ENCODE data around the gene NONO.
"Not testable (repeated sequence)": the region's sequence is repeated elsewhere in the genome, so short reads cannot be mapped to it uniquely, and the experiment has no call there.

The NONO gene

GRCh38 chrX:71256051-71256450, 27.4 kb upstream of the NONO start:
- no peaks in the 10 kb centered on the region for H3K9me3 Mint-ChIP-seq
- H3K4me1 Mint-ChIP-seq (ENCODE audit: low read depth in 2 of 2), result peaks cover 10 to 15% of the 10 kb centered on the region in 2 donors
- peak overlapping the region; percentile 77 to 91 for H3K4me3 Mint-ChIP-seq
- peaks cover 20% of the 10 kb centered on the region for H3K36me3 Mint-ChIP-seq (ENCODE audit: insufficient read depth)
- H3K27me3 Mint-ChIP-seq, result no peaks in the 10 kb centered on the region
- H3K27ac Mint-ChIP-seq, result peak overlapping the region; percentile 93 to 94
- DNase-seq, result no peak
- no peak for ATAC-seq (replicated peaks)

DNA sequence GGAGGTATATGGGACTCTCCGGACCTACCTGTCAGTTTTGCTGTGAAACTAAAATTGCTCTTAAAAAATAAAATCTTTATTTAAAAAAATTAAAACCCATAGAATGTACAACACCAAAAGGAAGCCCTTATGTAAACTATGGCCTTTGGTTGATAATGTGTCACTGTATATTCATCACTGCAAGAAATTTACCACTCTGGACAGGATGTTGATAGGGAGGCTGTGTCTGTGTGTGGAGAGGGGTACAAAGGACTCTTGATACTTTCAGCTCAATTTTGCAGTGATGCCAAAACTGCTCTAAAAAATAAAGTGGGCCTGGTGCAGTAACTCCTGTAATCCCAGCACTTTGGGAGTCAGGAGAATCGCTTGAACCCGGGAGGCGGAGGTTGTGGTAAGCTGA, 26.6 kb upstream of the NONO start:
- Mint-ChIP-seq H3K4me1 (ENCODE audit: low read depth in 2 of 2) (peaks cover 10 to 15% of the 10 kb centered on the region in 2 donors), H3K4me3 (no peak overlapping the region), H3K27ac (no peak overlapping the region), H3K9me3 (no peaks in the 10 kb centered on the region), H3K27me3 (no peaks in the 10 kb centered on the region), H3K36me3 (ENCODE audit: insufficient read depth) (peaks cover 20% of the 10 kb centered on the region)
- DNase-seq (no peak), ATAC-seq (replicated peaks) (no peak)

DNA sequence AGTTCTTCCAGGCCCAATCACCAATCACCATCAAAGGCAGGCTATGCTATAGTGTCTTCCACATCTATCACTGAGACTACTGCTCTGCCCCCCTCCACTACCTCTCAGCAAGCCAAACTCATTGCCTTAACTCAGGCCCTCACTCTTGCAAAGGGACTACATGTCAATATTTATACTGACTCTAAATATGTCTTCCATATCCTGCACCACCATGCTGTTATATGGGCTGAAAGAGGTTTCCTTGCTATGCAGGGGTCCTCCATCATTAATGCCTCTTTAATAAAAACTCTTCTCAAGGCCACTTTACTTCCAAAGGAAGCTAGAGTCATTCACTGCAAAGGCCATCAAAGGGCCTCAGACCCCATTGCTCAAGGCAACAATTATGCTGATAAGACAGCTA, 14.8 kb upstream of the NONO start:
- H3K36me3 Mint-ChIP-seq (ENCODE audit: insufficient read depth); H3K4me3 Mint-ChIP-seq; H3K27me3 Mint-ChIP-seq; H3K9me3 Mint-ChIP-seq; H3K4me1 Mint-ChIP-seq (ENCODE audit: low read depth in 2 of 2); H3K27ac Mint-ChIP-seq; DNase-seq; ATAC-seq (replicated peaks): not testable (repeated sequence)

- H3K27ac Mint-ChIP-seq, result no peak overlapping the region
- no peak for DNase-seq
- no peaks in the 10 kb centered on the region for H3K4me1 Mint-ChIP-seq (ENCODE audit: low read depth in 2 of 2)
- no peak overlapping the region for H3K4me3 Mint-ChIP-seq
- H3K36me3 Mint-ChIP-seq (ENCODE audit: insufficient read depth), result no peaks in the 10 kb centered on the region
- H3K27me3 Mint-ChIP-seq, result no peaks in the 10 kb centered on the region
- ATAC-seq (replicated peaks), result no peak
- H3K9me3 Mint-ChIP-seq, result no peaks in the 10 kb centered on the region
Observed at GRCh38 chrX:71269801-71270395, 13.5 kb upstream of the NONO start.

- not testable (repeated sequence) for ATAC-seq (replicated peaks); H3K9me3 Mint-ChIP-seq; H3K36me3 Mint-ChIP-seq (ENCODE audit: insufficient read depth); H3K4me1 Mint-ChIP-seq (ENCODE audit: low read depth in 2 of 2); H3K27me3 Mint-ChIP-seq; H3K4me3 Mint-ChIP-seq; DNase-seq
- peak overlapping the region in 1 of 2 donors; percentile 38 for H3K27ac Mint-ChIP-seq
Observed at GRCh38 chrX:71272313-71272712, 11.1 kb upstream of the NONO start.

- not testable (repeated sequence) for DNase-seq; H3K9me3 Mint-ChIP-seq; H3K4me3 Mint-ChIP-seq; ATAC-seq (replicated peaks); H3K27ac Mint-ChIP-seq; H3K4me1 Mint-ChIP-seq (ENCODE audit: low read depth in 2 of 2); H3K27me3 Mint-ChIP-seq
- peaks cover 13% of the 10 kb centered on the region for H3K36me3 Mint-ChIP-seq (ENCODE audit: insufficient read depth)
Observed at GRCh38 chrX:71281300-71281699, 2.1 kb upstream of the NONO start.

DNA sequence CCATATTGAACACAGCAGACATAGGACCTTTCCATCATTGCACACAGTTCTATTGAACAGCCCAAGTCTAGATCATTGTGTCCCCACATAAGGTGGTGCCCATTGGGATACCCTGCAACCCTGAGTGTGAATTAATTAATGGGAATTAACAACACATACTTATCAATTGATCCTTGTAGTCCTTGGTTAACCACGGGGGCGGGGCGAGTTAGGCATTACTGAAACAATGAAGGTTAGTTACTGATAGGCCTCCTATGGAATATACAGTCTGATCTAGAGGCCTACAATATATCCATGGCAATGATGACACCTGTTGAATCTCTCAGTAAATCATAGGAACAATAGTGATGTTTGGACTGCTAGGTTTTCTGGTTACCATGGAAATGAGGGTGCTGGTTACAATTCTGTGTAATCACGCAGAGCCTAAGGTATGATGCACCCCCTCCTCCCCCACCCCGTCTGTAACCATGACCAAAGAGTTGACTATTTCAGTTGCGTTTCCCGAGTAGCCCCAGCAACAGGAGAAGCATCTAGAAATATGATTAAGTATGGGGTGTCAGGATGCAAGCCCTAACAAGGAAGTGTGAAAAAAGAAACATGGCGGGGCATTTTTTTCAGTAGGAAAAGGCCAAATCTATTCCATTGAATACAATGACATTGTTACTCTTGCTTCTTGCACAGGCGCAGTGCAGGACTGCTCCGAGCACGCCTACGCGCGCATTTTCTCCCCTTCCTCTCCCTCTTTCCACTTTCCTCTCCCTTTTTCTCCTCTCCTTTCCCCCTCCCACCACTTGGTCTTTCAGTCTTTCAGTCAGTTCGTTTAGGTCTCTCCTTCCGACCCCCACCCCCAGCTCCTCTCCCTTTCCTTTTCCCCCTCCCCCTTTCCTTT, 677 bp upstream of the NONO start:
- peaks cover 20% of the 10 kb centered on the region for H3K36me3 Mint-ChIP-seq (ENCODE audit: insufficient read depth)
- ATAC-seq (replicated peaks) (peak; percentile 41), DNase-seq (peak in 1 of 3 experiments; percentile 2)
- no peaks in the 10 kb centered on the region for H3K9me3 Mint-ChIP-seq
- H3K27ac Mint-ChIP-seq, result peak overlapping the region; percentile 99 to 100
- H3K4me1 Mint-ChIP-seq (ENCODE audit: low read depth in 2 of 2), result peaks cover 6 to 10% of the 10 kb centered on the region in 2 donors
- peak overlapping the region; percentile 93 to 95 for H3K4me3 Mint-ChIP-seq
- no peaks in the 10 kb centered on the region for H3K27me3 Mint-ChIP-seq

GRCh38 chrX:71285929-71286328, 2.5 kb downstream of the NONO start:
- Mint-ChIP-seq H3K4me1 (ENCODE audit: low read depth in 2 of 2) (peaks cover 6 to 17% of the 10 kb centered on the region in 2 donors), H3K4me3 (peak overlapping the region; percentile 93 to 95), H3K9me3 (no peaks in the 10 kb centered on the region), H3K27ac (peak overlapping the region in 1 of 2 donors; percentile 99), H3K36me3 (ENCODE audit: insufficient read depth) (peaks cover 37% of the 10 kb centered on the region), H3K27me3 (no peaks in the 10 kb centered on the region)
- no peak for ATAC-seq (replicated peaks)
- no peak for DNase-seq

- Mint-ChIP-seq H3K4me1 (ENCODE audit: low read depth in 2 of 2) (peaks cover 0 to 18% of the 10 kb centered on the region in 2 donors), H3K27me3 (no peaks in the 10 kb centered on the region), H3K27ac (peak overlapping the region in 1 of 2 donors; percentile 67), H3K9me3 (no peaks in the 10 kb centered on the region), H3K36me3 (ENCODE audit: insufficient read depth) (peaks cover 77% of the 10 kb centered on the region), H3K4me3 (peak overlapping the region in 1 of 2 donors; percentile 31)
- ATAC-seq (replicated peaks) (no peak), DNase-seq (no peak)
Observed at GRCh38 chrX:71291381-71291780, 7.9 kb downstream of the NONO start.

DNA sequence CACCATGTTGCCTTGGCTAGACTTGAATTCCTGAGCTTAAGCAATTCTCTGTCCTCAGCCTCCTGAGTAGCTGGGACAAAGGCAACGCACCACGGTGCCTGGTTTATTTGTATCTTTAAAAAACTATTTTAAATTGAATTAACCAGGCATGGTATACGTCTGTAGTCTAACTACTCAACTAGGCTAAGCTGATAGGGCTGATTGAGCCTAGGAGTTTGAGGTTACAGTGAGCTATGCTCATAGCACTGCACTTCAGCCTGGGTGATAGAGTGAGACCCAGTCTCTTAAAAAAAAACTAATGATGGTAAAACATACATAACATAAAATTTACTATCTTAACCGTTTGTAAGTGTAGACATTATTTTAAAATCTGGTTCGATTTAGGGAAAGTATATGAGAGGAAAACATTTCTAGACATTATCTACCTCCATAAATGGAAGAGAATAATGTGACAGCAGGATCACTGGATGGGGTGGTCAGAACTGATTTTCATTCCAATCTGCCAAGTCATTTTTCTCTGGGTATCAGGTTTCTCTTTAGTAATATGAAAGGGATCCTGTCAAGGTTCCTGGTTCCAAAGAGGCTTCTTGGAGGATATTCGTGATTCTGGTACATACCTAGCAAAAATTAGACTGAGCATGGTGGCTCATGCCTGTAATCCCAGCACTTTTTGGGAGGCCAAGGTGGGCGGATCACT, 9.4 kb downstream of the NONO start:
- Mint-ChIP-seq H3K9me3 (no peaks in the 10 kb centered on the region), H3K4me1 (ENCODE audit: low read depth in 2 of 2) (peaks cover 0 to 11% of the 10 kb centered on the region in 2 donors), H3K36me3 (ENCODE audit: insufficient read depth) (peaks cover 86% of the 10 kb centered on the region), H3K4me3 (no peak overlapping the region), H3K27me3 (no peaks in the 10 kb centered on the region), H3K27ac (no peak overlapping the region)
- DNase-seq (no peak), ATAC-seq (replicated peaks) (no peak)

- peaks cover 91% of the 10 kb centered on the region for H3K36me3 Mint-ChIP-seq (ENCODE audit: insufficient read depth)
Observed at GRCh38 chrX:71296806-71297205, 13.4 kb downstream of the NONO start.

GRCh38 chrX:71298119-71298518, 14.7 kb downstream of the NONO start:
- no peaks in the 10 kb centered on the region for H3K9me3 Mint-ChIP-seq
- H3K4me1 Mint-ChIP-seq (ENCODE audit: low read depth in 2 of 2), result peaks cover 6 to 12% of the 10 kb centered on the region in 2 donors
- H3K36me3 Mint-ChIP-seq (ENCODE audit: insufficient read depth), result peaks cover 83% of the 10 kb centered on the region
- no peaks in the 10 kb centered on the region for H3K27me3 Mint-ChIP-seq
- ATAC-seq (replicated peaks), result no peak
- H3K4me3 Mint-ChIP-seq, result no peak overlapping the region
- no peak overlapping the region for H3K27ac Mint-ChIP-seq
- no peak for DNase-seq

More at GRCh38 chrX:71296806-71297205, 13.4 kb downstream of the NONO start:
- no peaks in the 10 kb centered on the region for H3K27me3 Mint-ChIP-seq
- peaks cover 1 to 3% of the 10 kb centered on the region in 2 donors for H3K4me1 Mint-ChIP-seq (ENCODE audit: low read depth in 2 of 2)
- H3K4me3 Mint-ChIP-seq, result no peak overlapping the region
- H3K9me3 Mint-ChIP-seq, result no peaks in the 10 kb centered on the region
- ATAC-seq (replicated peaks) (no peak), DNase-seq (no peak)
- no peak overlapping the region for H3K27ac Mint-ChIP-seq

DNA sequence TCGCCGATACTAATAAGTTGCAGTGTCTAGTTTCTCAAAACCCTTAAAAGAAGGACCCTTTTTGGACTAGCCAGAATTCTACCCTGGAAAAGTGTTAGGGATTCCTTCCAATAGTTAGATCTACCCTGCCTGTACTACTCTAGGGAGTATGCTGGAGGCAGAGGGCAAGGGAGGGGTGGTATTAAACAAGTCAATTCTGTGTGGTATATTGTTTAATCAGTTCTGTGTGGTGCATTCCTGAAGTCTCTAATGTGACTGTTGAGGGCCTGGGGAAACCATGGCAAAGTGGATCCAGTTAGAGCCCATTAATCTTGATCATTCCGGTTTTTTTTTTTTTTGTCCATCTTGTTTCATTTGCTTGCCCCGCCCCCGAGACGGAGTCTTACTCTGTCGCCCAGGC, 16.6 kb downstream of the NONO start:
- H3K9me3 Mint-ChIP-seq; H3K27me3 Mint-ChIP-seq; H3K4me3 Mint-ChIP-seq; DNase-seq; ATAC-seq (replicated peaks): not testable (repeated sequence)
- peaks cover 6 to 12% of the 10 kb centered on the region in 2 donors for H3K4me1 Mint-ChIP-seq (ENCODE audit: low read depth in 2 of 2)
- H3K36me3 Mint-ChIP-seq (ENCODE audit: insufficient read depth), result peaks cover 67% of the 10 kb centered on the region
- H3K27ac Mint-ChIP-seq, result peak overlapping the region; percentile 62 to 74
